Stimulated activated CD8-positive, alpha-beta memory T cell treated with anti-CD3 and anti-CD28 coated beads, Interleukin-7, amount 100 ng/mL, for 1 hour (primary cell): Measurements from ENCODE around the gene CLPX.
"Not testable (repeated sequence)": the region's sequence is repeated elsewhere in the genome, so short reads cannot be mapped to it uniquely, and the experiment has no call there.

Source experiments
- DNase-seq, 2 donors: peaks; one replicate each; pipeline ENCODE4 v3.0.0-alpha.2; 2020; ENCODE audit warnings: low read depth in 2 of 2

The CLPX gene

DNA sequence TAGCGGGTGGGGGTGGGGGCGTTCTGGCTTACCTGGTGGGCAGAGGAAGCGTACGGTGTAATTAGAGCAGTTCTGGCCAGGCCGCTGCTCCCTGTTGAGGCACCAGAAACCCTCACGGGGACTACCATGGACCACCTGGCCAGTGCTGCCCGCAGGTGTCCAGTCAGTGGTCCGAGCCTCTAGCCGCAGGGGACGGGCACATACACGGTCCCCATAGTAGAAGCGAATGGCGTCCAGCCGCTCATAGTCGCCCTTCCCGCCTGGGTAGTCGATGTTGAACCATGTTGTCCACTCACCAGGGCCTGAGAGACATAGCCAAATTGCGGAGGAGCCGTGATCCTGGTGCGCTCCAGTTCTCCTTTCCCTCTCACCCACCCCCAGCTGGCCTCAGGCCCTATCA is 21.6 kb upstream of the CLPX start:
- no peak for DNase-seq

DNA sequence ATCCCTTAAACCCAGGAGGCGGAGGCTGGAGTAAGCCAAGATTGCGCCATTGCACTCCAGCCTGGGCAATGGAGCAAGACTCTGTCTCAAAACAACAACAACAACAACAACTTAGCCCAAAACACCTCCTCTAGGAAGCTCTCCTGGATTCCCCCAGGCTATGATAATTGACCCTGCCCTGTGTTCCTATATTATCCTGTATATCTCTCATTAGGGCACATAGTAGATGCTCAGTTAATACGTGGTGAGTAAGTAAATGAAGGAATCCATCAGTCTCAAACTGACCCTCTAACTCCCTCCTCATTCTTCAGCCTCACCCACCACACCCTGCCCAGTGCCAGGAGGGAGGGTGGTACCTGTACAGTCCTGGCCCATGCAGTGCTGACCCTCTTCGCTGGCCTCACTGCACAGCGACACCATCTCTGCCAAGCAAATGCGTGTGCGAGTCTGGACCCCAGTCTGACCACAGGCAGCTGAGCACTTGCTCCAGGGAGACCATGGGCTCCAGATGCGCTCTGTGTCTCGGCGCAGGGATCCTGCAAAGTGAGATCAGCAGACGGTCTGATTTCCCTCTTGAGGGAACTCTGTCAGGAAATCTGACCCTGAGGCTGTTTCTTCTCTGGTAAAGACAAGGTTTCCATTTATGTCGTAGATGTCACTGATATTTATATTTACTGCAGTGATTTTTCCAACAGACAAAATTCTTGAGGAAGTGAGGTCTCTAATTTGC is 20.0 kb upstream of the CLPX start:
- no peak for DNase-seq

DNA sequence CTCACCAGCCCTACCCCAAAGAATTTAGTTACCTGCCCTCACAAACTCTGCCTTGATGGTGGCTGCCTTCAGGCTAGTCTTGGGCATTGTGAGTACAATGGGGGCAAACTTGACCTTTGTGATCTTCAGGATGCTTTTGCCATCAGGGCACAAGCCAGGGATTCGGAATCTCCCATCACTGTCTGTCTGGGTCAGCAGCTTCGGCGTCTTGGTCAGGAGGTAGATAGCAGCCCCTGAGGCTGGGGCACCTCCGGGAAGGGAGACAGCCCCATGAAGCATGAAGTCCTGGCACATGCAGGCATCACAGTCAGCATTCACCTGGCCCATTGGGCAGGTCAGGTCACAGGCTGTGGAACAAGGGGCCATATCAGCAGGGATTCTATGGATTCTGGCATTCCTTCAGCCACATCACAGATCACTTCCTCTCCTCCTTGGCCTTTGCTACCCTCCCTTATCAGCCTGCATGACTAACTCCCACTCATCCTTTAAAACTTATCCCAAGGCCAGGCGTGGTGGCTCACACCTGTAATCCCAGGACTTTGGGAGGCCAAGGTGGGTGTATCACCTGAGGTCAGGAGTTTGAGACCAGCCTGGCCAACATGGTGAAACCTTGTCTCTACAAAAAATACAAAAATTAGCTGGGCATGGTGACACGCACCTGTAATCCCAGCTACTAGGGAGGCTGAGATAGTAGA is 19.2 kb upstream of the CLPX start:
- no peak for DNase-seq

DNA sequence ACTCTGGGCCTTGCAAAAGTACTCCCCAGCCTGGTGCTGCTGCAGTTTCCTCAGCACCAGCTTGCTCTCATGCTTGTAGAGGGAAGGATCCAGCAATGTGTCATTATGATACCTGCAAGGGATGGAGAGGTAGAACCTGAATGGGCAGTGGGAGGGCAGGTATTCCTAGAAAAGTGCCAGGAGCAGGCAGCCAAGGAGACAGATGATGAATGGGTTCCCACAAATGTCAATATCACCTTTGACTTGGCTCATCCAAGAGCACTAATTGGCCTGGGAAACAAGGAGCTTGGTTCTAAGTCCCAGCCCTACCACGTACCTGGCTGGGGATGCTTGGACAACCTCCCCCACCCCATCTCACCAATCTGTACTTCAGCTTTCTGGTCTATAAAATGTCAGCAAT is 16.8 kb upstream of the CLPX start:
- no peak for DNase-seq

DNA sequence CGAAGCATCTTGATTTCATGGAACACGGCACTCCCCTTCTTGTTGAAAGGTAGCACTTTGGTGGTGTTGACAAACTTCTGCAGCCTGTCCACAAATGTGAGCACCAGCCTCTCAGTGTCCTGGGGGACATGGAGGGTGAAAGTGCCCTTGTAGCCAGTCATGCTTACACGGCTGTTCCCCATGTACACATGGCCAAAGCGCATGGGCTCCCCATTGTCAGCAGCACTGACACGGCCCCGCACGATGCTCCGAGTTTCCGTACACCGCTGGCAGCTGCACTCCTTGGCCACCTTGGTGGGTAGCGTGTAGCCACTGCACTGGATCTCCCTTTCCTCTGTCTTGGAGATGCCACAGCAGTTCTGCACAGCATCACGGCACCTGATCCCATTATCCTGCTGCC is 13.4 kb upstream of the CLPX start:
- DNase-seq, result no peak

DNA sequence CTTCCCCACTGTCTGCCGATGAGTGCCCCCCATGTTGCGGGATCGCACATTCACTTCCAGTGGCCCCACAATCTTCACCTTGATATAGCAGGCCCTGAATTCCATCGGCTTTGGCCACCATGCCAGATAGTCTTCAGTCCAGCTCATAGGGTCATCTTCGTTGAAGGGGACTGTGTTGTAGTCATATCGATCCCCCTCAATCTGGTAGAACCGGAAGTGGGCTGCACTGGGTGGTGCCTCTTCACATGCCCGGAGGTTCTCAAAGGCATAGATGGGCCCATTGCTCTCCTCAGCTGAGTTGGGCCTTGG is 12.1 kb upstream of the CLPX start:
- no peak for DNase-seq

DNA sequence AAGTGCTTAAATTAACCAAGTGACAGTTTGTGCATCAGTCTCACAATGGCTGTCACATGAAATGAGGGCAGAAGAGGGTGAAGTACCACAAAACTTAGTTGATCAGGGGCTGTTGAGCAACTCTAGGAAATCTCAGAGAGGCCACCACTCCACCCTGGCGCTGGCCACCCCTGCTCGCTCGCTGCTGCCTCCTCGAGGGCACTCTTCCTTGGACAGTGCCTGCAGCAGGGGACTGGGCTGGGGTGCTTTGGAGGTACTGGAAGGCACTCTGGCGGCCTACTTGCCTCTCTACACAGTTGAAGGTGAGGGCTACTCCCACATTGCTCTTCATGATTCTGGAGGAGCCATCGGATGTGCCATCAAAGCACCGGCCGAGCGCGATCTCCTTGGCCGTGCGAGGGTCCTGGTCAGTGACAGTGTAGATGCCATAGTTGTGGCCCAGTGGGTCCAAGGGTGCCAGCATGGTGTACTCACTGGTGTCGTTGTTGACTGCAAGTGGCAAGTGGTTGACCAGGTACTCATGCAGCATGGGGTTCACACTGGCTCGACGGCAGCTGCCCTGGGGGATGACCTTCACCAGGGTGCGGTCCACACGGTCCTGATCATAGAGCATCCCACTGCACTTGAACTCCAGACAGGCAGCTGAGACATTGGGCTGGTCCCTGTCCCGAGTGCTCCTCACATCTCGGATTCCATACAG is 11.6 kb upstream of the CLPX start:
- DNase-seq, result no peak

DNA sequence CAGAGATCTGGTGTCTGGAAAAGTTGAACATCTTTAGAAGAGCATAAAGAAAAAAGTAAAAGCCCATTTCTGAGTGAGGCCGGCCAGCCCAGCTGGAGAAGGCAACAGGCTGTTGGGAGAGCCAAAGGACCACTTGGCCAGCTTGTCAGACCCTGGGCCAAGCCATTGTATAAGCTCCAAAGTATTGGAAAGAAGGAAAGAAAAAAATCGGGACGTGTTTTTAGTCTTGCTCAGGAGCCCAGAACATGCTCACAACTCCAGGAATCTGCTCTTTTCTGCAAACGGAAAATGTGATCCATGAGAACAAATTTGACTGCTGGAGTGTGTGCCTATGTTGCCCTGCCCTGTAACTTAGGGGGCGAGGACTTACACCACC is 10.4 kb upstream of the CLPX start:
- no peak for DNase-seq

DNA sequence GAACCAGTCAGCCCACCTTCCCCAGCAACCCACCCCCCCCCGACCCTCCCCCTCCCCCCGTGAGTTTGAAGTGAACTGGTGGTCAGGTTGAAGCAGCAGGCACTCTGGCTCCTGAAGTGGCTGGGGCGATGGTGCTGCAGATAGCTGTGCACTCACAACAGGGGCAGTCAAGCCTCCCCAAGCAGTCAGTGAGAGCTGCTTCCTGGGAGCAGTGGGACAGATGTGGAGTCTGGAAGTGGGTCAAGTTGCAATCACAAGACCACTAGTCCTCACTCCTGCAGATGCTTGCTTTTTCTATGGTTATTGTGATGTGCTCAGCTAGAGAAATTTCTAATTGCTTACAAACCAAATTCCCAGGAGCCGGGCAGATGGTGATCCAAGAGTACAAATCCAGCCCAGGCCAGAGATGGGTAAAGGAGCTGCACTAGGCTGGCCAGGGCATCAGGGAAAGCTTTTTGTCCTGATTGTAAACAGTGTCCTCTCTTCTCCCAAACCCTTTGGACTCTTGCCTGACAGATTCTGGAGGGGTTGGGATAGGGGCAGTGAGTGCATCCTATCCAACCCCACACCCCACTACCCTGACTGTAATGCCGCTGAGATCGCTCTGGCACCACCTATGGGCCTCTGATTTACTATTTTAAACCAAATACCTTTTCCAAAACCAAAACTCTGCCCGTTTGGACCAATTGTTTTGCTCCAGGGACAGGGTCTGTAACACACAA is 9.8 kb upstream of the CLPX start:
- no peak for DNase-seq

DNA sequence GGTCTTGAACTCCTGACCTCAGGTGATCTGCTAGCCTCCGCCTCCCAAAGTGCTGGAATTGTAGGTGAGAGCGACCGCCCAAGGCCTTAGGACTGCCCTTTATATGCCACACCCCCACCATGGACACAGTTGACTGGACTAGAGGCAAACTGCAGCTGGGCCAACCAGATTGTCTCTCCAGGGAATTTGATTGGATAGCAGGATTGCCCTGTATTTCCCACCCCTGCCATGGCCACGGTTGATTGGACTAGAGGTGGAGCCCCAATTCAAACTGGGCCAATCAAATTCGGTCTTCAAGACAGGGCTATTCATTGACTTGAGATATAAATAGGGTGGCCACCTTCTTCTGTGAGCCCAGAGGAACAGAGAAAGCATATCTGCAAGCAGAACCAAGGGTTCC is 6.9 kb upstream of the CLPX start:
- DNase-seq, result no peak

DNA sequence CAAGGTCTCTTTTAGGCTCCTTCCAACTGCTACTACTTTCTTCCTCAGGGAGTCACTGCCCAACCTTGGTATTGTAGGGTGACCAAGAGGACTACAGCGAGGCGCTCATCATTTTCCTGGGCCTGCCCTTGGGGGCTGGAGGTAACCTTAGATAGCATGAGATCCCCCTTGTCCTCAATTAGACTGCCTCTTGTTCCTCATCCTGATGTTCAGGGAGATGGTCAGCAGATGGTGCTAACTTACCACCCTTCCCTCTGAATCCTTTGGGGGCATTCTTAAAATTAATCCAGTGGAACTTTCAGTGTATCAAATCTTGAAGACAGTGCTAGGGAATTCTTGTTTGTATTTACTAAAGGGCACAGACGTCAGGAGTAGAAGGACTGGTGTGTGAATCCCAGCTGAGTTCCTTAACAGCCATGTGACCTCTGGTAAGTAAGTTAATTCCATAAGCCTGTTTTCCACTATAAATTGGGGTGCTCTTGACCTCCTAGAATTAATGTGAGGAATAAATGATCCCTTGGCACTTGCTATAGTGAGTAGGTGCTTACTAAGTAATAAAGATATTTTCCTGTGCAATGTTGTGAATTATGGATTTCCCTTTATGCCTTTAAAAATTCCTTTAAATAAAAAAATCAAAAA is 4.1 kb upstream of the CLPX start:
- DNase-seq, result no peak

DNA sequence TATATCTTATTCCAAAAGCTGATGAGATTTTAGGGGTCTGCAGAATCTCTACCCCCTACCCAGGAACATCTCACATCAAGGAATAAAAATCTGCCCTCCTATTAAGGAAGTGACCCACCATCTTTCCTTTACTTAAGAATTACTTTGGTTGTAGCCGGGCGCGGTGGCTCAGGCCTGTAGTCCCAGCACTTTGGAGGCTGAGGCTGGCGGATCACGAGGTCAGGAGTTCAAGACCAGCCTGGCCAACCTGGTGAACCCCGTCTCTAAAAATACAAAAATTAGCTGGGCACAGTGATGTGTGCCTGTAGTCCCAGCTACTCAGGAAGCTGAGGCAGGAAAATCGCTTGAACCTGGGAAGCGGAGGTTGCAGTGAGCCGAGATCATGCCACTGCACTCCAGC is 3.3 kb upstream of the CLPX start:
- DNase-seq, result not testable (repeated sequence)

DNA sequence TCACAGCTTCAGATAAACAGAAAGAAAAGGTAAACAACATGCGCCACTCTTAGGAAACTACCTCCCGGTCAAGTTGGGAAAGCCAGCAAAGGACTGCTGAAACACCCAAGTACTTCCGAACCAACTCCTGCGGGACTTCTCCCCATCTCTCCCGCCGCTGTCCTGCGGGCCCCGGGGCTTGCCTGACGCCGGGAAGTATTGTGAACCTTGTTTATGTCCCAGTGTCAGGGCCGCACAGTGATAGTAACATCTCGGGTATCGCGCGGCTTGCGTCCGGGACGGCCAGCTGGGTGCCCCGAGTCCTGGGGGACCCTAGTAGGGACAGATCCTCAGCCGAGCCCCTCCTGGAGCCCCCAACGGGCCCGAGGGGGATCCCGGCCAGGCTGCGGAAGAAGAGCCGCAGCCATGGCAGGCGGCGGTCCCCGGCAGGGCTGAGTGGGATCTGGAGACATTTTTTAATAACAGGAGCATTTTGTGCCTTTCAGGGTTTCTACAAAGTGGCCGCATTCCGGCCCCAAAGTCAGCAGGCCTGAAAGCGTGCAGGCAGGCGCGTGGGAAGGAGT is 756 bp downstream of the CLPX start:
- peak in 1 of 2 donors; percentile 1 for DNase-seq

DNA sequence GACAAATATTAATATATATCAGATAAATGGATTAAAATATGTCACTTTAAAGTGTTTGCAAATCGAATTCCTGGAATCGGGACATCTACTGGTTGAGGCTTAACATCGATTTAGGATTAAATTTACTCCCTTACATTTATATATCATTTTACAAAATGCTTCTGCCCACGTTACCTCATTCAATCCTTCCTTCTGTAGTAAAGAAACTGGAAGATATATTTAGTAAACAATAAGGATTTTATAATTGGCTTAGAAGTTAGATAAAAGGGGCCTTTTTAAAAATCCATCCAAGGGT is 1.3 kb downstream of the CLPX start:
- DNase-seq, result no peak

DNA sequence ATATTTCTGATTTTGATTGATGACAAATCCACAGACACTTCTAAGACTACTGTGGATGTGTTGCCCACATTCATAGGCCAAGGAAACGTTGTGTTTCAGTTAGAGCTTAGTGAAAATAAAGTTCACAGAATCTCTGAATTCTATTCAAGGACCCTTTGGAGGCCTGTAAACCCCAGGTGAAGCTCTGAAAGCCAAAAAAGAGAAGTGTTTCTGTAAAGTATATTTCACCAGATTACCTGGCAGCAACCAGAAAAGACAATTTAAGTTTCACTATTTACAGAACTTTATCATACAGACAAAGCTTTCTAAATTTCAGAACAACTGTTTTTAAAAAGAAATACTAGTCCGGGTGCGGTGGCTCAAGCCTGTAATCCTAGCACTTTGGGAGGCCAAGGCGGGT is 2.6 kb downstream of the CLPX start:
- no peak for DNase-seq

DNA sequence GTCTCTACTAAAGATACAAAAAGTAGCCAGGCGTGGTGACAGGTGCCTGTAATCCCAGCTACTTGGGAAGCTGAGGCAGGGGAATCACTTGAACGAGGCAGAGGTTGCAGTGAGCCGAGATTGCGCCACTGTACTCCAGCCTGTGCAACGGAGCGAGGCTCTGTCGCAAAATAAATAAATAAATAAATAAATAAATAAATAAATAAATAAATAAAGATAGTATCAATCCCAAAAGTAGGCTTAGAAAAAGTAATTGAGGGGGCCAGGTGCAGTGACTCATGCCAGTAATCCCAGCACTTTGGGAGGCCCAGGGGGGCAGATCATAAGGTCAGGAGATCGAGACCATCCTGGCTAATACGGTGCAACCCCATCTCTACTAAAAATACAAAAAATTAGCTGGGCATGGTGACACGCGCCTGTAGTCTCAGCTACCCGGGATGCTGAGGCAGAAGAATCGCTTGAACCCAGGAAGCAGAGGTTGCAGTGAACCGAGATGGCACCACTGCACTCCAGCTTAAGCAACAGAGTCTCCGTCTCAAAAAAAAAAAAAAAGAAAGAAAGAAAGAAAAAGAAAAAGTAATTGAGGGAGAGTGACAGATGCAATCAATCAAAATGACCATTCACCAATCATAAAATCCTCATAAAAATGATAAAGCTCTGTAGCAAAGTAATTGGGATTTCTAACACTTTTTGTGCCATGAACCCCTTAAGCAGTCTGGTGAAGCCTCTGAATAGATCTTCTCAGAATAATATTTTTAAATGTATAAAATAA is 3.4 kb downstream of the CLPX start:
- DNase-seq, result not testable (repeated sequence)

DNA sequence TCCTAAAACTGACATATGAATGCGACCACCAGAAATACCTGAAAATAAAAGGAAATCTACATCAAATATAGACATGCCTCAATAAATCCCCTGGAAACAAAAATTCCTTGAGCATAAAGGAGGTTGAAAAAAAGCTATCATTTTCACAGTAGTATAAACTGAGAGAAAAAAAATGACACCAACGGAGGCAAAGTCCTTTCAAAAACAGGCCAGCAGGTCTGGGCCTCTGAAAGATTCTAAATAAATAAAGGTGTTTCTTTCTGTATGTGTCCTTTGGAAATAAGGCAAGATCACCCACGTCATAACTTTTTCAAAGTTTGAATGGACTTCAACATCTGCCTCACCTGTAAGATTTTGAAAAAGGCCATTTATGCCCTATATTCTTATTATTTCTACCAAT is 5.0 kb downstream of the CLPX start:
- DNase-seq, result no peak

DNA sequence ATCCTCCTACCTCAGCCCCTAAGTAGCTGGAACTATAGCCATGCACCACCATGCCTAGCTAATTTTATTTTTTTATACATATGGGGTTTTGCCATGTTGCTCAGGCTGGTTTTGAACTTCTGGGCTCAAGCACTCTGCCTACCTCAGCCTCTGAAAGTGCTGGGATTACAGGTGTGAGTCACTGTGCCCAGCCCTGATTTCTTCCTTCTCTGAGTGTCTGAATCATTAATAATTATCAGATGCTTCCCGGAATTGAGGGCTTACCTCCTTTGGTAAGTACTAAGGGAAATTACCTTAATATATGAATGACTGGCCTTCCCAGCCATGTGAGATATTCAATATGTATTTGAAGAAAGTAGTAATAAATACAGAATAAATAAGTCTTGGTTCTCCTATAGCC is 7.2 kb downstream of the CLPX start:
- DNase-seq, result no peak

DNA sequence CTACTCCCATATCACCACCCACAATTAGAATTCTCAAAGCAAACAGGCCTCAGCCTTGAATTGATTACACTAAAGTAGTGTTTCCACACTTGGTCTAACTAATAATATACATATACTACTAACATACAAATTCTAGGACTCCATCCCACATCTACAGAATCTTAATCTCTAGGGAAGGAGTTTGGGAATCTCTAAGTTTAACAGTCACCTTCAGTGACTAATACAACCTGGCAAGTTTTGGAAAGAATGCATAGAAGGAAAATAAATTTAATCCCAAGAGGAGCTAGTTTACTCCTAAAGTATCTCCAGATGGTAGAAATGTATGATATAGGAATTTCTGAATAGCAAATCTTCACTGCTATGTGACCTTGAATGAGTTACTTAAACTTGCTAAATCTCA is 9.1 kb downstream of the CLPX start:
- DNase-seq, result no peak

DNA sequence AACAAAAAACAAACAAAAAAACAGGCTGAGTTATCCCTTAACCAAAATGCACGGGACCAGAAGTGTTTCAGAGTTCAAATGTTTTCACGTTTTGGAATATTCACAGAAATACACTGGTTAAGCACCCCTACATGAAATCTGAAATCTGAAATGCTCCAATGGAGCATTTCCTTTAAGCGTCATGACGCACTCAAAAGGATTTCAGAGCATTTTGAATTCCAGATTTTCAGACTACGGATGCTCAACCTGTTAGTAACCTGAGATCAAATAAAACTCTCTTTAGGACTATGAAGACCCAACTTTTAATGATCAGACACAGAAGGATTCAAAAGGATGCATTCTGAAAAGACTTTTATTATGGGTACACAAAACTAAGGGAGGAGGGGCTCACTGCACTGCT is 9.6 kb downstream of the CLPX start:
- no peak for DNase-seq

DNA sequence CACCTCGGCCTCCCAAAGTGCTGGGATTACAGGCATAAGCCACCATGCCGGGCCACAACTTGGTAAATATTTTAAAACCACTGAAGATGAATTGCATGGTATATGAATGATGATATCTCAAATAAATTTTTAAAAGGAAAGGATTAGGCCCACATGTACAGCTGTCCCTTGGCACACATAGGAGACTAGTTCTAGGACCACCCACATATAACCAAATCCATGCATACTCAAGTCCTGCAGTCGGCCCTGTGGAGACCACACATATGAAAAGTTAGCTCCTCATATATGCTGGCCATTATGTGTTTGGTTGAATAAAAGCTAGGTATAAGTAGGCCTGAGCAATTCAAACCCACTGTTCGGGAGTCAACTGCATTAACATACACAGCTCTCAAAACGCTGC is 10.6 kb downstream of the CLPX start:
- DNase-seq, result no peak
